HepG2 (cell line): ENCODE results near the gene SRSF1. TPM values are rescaled to one million over a fixed set of nuclear protein-coding genes. Genes with fewer than 3 reads are reported as not detected.
A peak's percentile ranks its signal among the peaks of the same experiment; 100 is the strongest.

ENCODE experiments used
- ARNT ChIP-seq: fragments of 450-650 bp; IDR thresholded peaks from 2 replicates; pipeline ENCODE4 v1.6.1; 2017
- ATAD3A ChIP-seq: sonication (generic); formaldehyde crosslinking; IDR thresholded peaks from 2 replicates; pipeline ENCODE4 v1.4.0; 2020; ENCODE audit warnings: missing genetic modification reagents
- CEBPB ChIP-seq: IDR thresholded peaks from 2 replicates; pipeline ENCODE4 v1.6.1; 2011; ENCODE audit warnings: low read depth, low read length, improper control_type of control experiment, borderline replicate concordance
- CREB3 ChIP-seq: sonication (generic); formaldehyde crosslinking; IDR thresholded peaks from 2 replicates; pipeline ENCODE4 v1.5.0; 2020; ENCODE audit warnings: missing genetic modification reagents
- HDAC1 ChIP-seq: sonication (generic); formaldehyde crosslinking; IDR thresholded peaks from 2 replicates; pipeline ENCODE4 v1.5.1; 2020; ENCODE audit warnings: mild to moderate bottlenecking, missing genetic modification reagents
- JUND ChIP-seq: sonication (generic); formaldehyde crosslinking; IDR thresholded peaks from 2 replicates; pipeline ENCODE4 v1.8.0; 2022; ENCODE audit warnings: mild to moderate bottlenecking, missing genetic modification reagents
- MZF1 ChIP-seq: sonication (generic); formaldehyde crosslinking; IDR thresholded peaks from 2 replicates; pipeline ENCODE4 v1.8.1; 2023; ENCODE audit warnings: mild to moderate bottlenecking, missing genetic modification reagents, borderline replicate concordance
- SCMH1 ChIP-seq: sonication (generic); formaldehyde crosslinking; IDR thresholded peaks from 2 replicates; pipeline ENCODE4 v1.9.0; 2021; ENCODE audit warnings: missing genetic modification reagents, mild to moderate bottlenecking, borderline replicate concordance
- TEAD3 ChIP-seq: optimal IDR thresholded peaks from 2 replicates; pipeline ENCODE3; 2016; ENCODE audit warnings: borderline replicate concordance
- ZKSCAN1 ChIP-seq: fragments of 150-350 bp; IDR thresholded peaks from 2 replicates; pipeline ENCODE4 v1.6.1; 2014; ENCODE audit warnings: low read length
- ZNF260 ChIP-seq: sonication (generic); formaldehyde crosslinking; IDR thresholded peaks from 2 replicates; pipeline ENCODE4 v1.4.0; 2020; ENCODE audit warnings: missing genetic modification reagents, low read depth, mild to moderate bottlenecking, borderline replicate concordance
- ZNF274 ChIP-seq: sonication (generic); formaldehyde crosslinking; IDR thresholded peaks from 2 replicates; pipeline ENCODE4 v1.5.1; 2020; ENCODE audit warnings: mild to moderate bottlenecking, missing genetic modification reagents
- ZNF496 ChIP-seq: sonication (generic); formaldehyde crosslinking; IDR thresholded peaks from 2 replicates; pipeline ENCODE4 v1.8.1; 2023; ENCODE audit warnings: mild to moderate bottlenecking, moderate library complexity, missing genetic modification reagents; ENCODE audit not compliant: insufficient replicate concordance
- ZNF550 ChIP-seq: sonication (generic); formaldehyde crosslinking; IDR thresholded peaks from 2 replicates; pipeline ENCODE4 v1.4.0; 2020; ENCODE audit warnings: mild to moderate bottlenecking, missing genetic modification reagents, borderline replicate concordance
- ZSCAN21 ChIP-seq: sonication (generic); formaldehyde crosslinking; IDR thresholded peaks from 2 replicates; pipeline ENCODE4 v1.8.0; 2022; ENCODE audit warnings: mild to moderate bottlenecking, missing genetic modification reagents, moderate library complexity, borderline replicate concordance
- polyA plus RNA-seq, 8 experiments: library from polyadenylated mRNA; depleted of rRNA in 3 of 8; stranded (reverse) in 7 of 8; unstranded in 1 of 8; fragments of >200 nt; fragmentation: Illumina TruSeq in 4 of 8; extraction: Trizol in 4 of 8; gene quantifications; 2 replicates each; pipeline versions ENCODE4 v1.2.1 to v1.2.3, GENCODE V29; 2011 to 2016; ENCODE audit warnings: low read depth in 4 of 8, missing spikeins in 1 of 8, mixed read lengths in 1 of 8; ENCODE audit not compliant: insufficient read depth in 1 of 8
- total RNA-seq, 5 experiments: library from RNA; depleted of rRNA; stranded (reverse); fragments of >200 nt; fragmentation: Illumina TruSeq; extraction: Trizol; gene quantifications; 2 replicates each; pipeline ENCODE4 v1.2.3, GENCODE V29; 2016; ENCODE audit warnings: low read depth in 1 of 5
- TF ChIP-seq, protein P1 (sequence below): sonication (generic); formaldehyde crosslinking; IDR thresholded peaks from 2 replicates; pipeline ENCODE4 v1.8.1; 2023; ENCODE audit warnings: mild to moderate bottlenecking, missing genetic modification reagents
- TF ChIP-seq, protein P2 (sequence below): sonication (generic); formaldehyde crosslinking; IDR thresholded peaks from 2 replicates; pipeline ENCODE4 v1.5.1; 2020; ENCODE audit warnings: missing genetic modification reagents, mild to moderate bottlenecking, borderline replicate concordance
- TF ChIP-seq, protein P3 (sequence below): sonication (generic); formaldehyde crosslinking; IDR thresholded peaks from 2 replicates; pipeline ENCODE4 v1.4.0; 2020; ENCODE audit warnings: missing genetic modification reagents, mild to moderate bottlenecking, borderline replicate concordance
- TF ChIP-seq, protein P4 (sequence below): IDR thresholded peaks from 2 replicates; pipeline ENCODE4 v1.6.1; 2016; ENCODE audit warnings: missing compliant biosample characterization, missing genetic modification reagents, borderline replicate concordance
- TF ChIP-seq, protein P5 (sequence below): IDR thresholded peaks from 2 replicates; pipeline ENCODE4 v1.6.1; 2016; ENCODE audit warnings: mild to moderate bottlenecking

SRSF1 gene
- total and polyA plus RNA-seq, 2 of the 13 experiments (the other 11 are each of a cell fraction or from before 2014, with no cell fraction given) = 142 to 445 TPM

- TF ChIP-seq, protein P1, sequence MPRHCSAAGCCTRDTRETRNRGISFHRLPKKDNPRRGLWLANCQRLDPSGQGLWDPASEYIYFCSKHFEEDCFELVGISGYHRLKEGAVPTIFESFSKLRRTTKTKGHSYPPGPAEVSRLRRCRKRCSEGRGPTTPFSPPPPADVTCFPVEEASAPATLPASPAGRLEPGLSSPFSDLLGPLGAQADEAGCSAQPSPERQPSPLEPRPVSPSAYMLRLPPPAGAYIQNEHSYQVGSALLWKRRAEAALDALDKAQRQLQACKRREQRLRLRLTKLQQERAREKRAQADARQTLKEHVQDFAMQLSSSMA = no peak
- TF ChIP-seq ATAD3A (CRISPR knock-in tag) (no peak), CEBPB (no peak), ZSCAN21 (CRISPR knock-in tag) (peak; percentile 40; the same call in 1 of the 2 replicates), SCMH1 (CRISPR knock-in tag) (no peak), HDAC1 (CRISPR knock-in tag) (peak; percentile 41), MZF1 (CRISPR knock-in tag) (no peak), ZNF260 (CRISPR knock-in tag) (0 out of 2 replicates have a peak, but pooled peaks have one; percentile 37), ZNF274 (CRISPR knock-in tag) (peak; percentile 84; the same call in 1 of the 2 replicates), ZNF496 (CRISPR knock-in tag) (no peak), CREB3 (CRISPR knock-in tag) (peak; percentile 70; the same call in 1 of the 2 replicates), ARNT (no peak), JUND (CRISPR knock-in tag) (peak; percentile 13; the same call in 1 of the 2 replicates), TEAD3 (CRISPR knock-in tag) (peak; percentile 15), ZKSCAN1 (no peak), ZNF550 (CRISPR knock-in tag) (no peak)
- TF ChIP-seq, protein P2, sequence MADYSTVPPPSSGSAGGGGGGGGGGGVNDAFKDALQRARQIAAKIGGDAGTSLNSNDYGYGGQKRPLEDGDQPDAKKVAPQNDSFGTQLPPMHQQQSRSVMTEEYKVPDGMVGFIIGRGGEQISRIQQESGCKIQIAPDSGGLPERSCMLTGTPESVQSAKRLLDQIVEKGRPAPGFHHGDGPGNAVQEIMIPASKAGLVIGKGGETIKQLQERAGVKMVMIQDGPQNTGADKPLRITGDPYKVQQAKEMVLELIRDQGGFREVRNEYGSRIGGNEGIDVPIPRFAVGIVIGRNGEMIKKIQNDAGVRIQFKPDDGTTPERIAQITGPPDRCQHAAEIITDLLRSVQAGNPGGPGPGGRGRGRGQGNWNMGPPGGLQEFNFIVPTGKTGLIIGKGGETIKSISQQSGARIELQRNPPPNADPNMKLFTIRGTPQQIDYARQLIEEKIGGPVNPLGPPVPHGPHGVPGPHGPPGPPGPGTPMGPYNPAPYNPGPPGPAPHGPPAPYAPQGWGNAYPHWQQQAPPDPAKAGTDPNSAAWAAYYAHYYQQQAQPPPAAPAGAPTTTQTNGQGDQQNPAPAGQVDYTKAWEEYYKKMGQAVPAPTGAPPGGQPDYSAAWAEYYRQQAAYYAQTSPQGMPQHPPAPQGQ (CRISPR knock-in tag) = no peak
- TF ChIP-seq, protein P3, sequence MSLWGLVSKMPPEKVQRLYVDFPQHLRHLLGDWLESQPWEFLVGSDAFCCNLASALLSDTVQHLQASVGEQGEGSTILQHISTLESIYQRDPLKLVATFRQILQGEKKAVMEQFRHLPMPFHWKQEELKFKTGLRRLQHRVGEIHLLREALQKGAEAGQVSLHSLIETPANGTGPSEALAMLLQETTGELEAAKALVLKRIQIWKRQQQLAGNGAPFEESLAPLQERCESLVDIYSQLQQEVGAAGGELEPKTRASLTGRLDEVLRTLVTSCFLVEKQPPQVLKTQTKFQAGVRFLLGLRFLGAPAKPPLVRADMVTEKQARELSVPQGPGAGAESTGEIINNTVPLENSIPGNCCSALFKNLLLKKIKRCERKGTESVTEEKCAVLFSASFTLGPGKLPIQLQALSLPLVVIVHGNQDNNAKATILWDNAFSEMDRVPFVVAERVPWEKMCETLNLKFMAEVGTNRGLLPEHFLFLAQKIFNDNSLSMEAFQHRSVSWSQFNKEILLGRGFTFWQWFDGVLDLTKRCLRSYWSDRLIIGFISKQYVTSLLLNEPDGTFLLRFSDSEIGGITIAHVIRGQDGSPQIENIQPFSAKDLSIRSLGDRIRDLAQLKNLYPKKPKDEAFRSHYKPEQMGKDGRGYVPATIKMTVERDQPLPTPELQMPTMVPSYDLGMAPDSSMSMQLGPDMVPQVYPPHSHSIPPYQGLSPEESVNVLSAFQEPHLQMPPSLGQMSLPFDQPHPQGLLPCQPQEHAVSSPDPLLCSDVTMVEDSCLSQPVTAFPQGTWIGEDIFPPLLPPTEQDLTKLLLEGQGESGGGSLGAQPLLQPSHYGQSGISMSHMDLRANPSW (CRISPR knock-in tag) = no peak
- TF ChIP-seq, protein P4, sequence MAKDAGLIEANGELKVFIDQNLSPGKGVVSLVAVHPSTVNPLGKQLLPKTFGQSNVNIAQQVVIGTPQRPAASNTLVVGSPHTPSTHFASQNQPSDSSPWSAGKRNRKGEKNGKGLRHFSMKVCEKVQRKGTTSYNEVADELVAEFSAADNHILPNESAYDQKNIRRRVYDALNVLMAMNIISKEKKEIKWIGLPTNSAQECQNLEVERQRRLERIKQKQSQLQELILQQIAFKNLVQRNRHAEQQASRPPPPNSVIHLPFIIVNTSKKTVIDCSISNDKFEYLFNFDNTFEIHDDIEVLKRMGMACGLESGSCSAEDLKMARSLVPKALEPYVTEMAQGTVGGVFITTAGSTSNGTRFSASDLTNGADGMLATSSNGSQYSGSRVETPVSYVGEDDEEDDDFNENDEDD (CRISPR knock-in tag) = peak; percentile 15; the same call in 1 of the 2 replicates
- TF ChIP-seq, protein P5, sequence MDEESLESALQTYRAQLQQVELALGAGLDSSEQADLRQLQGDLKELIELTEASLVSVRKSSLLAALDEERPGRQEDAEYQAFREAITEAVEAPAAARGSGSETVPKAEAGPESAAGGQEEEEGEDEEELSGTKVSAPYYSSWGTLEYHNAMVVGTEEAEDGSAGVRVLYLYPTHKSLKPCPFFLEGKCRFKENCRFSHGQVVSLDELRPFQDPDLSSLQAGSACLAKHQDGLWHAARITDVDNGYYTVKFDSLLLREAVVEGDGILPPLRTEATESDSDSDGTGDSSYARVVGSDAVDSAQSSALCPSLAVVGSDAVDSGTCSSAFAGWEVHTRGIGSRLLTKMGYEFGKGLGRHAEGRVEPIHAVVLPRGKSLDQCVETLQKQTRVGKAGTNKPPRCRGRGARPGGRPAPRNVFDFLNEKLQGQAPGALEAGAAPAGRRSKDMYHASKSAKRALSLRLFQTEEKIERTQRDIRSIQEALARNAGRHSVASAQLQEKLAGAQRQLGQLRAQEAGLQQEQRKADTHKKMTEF = peak; percentile 82; the same call in 1 of the 2 replicates
Observed at GRCh38 chr17:57987581-57988300, 19.3 kb downstream of the SRSF1 start, which contains the start of gene VEZF1 (continued).
